ENCODE measurements around the gene TRAF4. TPM values are rescaled to one million over a fixed set of nuclear protein-coding genes. Genes with fewer than 3 reads are reported as not detected.

The TRAF4 gene
- total and polyA plus RNA-seq, 4 donors: 35.7 to 92.4 (median 54.1) TPM

DNA sequence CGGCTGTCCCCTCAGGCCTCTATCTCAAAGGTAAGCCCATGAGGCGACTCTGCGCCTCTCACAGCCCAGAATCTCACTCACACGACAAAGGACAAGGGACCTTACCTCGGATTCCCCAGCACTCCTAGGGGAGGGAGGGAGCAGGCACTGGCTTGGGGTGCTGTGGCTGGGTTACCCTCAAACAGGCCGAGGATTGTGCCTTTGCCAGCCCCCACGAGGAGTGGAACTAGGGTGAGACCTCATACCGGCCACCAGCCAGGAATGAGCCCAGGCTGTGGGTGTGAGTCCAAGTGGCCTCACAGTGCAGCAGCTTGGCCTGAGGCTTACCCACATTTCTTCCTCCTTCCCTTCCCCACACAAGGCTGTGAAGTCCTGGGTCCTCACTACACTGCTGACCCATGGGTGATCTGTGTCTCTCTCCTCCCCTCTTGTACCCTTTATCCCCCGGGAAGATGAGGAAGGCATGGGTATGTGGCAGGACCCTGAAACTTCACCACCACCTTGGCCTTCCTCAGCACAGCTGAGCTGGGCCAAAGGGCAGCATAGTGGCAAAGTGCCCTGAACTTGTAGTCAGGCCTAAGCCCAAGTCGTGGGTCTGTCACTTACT is 38.0 kb upstream of the TRAF4 start:
- Histone ChIP-seq H3K36me3 (ENCODE audit: control insufficient read depth in 4 of 4, insufficient read depth in 4 of 4, low read length in 4 of 4) (peaks cover 9 to 40% (median 17%) of the 10 kb centered on the region in 4 donors), H3K27me3 (ENCODE audit: control insufficient read depth in 3 of 3, insufficient read depth in 3 of 3, low read length in 2 of 3) (no peaks in the 10 kb centered on the region), H3K9ac (ENCODE audit: insufficient read depth in 1 of 2, low read length in 2 of 2) (no peak overlapping the region), H3K4me3 (no peak overlapping the region), H3K9me3 (ENCODE audit: control insufficient read depth in 4 of 4, insufficient read depth in 3 of 4, low read length in 3 of 4) (no peaks in the 10 kb centered on the region), H3K27ac (ENCODE audit: low read depth in 1 of 2, low read length in 1 of 2) (no peak overlapping the region), H3K4me1 (ENCODE audit: control insufficient read depth in 5 of 5, insufficient read depth in 5 of 5, low read length in 5 of 5) (peaks cover 0 to 5% (median 0%) of the 10 kb centered on the region in 5 donors)
- DNase-seq (no peak), ATAC-seq (ENCODE audit: insufficient read depth, low FRiP score) (no peak)
- 88 to 89% methylated on average over 10 of the region's 10 CpGs for WGBS, 2 donors
- TF ChIP-seq, protein P1, sequence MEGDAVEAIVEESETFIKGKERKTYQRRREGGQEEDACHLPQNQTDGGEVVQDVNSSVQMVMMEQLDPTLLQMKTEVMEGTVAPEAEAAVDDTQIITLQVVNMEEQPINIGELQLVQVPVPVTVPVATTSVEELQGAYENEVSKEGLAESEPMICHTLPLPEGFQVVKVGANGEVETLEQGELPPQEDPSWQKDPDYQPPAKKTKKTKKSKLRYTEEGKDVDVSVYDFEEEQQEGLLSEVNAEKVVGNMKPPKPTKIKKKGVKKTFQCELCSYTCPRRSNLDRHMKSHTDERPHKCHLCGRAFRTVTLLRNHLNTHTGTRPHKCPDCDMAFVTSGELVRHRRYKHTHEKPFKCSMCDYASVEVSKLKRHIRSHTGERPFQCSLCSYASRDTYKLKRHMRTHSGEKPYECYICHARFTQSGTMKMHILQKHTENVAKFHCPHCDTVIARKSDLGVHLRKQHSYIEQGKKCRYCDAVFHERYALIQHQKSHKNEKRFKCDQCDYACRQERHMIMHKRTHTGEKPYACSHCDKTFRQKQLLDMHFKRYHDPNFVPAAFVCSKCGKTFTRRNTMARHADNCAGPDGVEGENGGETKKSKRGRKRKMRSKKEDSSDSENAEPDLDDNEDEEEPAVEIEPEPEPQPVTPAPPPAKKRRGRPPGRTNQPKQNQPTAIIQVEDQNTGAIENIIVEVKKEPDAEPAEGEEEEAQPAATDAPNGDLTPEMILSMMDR (IDR thresholded peaks at IDR 0.05; ENCODE audit: control extremely low read depth, extremely low read depth): no peak

DNA sequence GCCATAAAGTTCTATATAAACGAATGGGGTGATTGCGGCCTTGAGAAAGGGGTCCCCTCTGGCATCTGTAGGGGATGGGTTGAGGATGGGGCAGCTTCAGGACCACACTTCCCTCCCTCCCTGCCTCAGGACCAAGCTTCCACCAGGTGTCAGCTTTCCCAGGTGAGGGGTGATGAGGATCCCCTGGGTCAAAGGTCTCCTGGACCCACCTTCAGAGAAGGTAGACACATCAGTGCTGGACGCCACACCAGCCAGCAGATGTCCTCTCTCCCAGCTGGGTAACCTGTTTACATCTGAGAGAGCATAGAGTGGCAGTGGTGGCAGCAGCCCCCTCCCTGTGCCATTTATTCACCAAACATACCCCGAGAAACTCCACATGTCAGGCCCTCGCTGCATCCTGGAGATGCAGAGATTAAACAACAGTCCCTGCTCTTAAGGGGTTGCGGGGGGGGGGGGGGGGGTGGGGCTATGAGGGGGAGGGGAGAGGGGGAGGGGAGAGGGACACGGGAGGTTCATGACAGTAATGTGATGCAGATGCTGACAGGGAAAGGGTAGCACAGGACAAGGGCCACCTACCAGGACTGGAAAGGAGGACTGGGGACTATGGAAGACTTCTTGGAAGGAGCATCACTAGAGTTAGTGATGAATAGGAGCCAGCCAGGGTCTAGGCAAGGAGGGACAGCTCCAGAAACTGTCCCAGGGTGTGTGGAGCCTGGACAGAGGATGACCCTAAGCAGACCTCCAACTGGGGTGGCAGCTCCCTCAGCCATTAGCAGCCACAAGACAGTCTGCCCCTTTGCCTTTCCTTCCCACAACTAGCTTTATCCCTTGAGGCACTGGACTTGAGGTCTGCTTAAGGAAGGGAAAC is 37.1 kb upstream of the TRAF4 start:
- DNase-seq: no peak
- no peaks in the 10 kb centered on the region for H3K9me3 ChIP-seq (ENCODE audit: control insufficient read depth in 4 of 4, insufficient read depth in 3 of 4, low read length in 3 of 4)
- H3K4me1 ChIP-seq (ENCODE audit: control insufficient read depth in 5 of 5, insufficient read depth in 5 of 5, low read length in 5 of 5): peaks cover 0 to 8% (median 0%) of the 10 kb centered on the region in 5 donors
- ATAC-seq (ENCODE audit: insufficient read depth, low FRiP score): no peak
- H3K9ac ChIP-seq (ENCODE audit: insufficient read depth in 1 of 2, low read length in 2 of 2): no peak overlapping the region
- WGBS, 2 donors: 69 to 79% methylated on average over 6 to 7 of the region's 7 CpGs
- peaks cover 6 to 31% (median 10%) of the 10 kb centered on the region in 4 donors for H3K36me3 ChIP-seq (ENCODE audit: control insufficient read depth in 4 of 4, insufficient read depth in 4 of 4, low read length in 4 of 4)
- no peaks in the 10 kb centered on the region for H3K27me3 ChIP-seq (ENCODE audit: control insufficient read depth in 3 of 3, insufficient read depth in 3 of 3, low read length in 2 of 3)
- TF ChIP-seq, protein P1 (IDR thresholded peaks at IDR 0.05; ENCODE audit: control extremely low read depth, extremely low read depth): no peak
- no peak overlapping the region for H3K27ac ChIP-seq (ENCODE audit: low read depth in 1 of 2, low read length in 1 of 2)
- H3K4me3 ChIP-seq: no peak overlapping the region

DNA sequence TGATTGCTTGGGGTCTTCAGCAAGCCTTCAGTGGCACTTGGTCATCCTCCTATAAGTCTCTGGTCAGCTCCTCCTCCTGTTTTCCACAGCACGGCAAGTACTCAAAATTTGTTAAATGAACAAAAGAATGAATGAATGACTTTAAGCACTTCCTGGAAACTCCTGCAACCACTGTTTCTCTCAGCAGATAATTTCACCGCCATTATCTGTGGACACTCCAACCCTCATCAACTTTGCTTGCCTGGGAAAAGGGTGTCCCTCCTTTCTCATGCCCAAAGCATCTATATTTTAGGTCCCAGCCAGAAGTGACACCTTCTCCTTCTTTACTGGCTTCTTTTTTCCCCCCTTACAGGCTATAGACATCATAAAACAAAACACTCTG is 36.5 kb upstream of the TRAF4 start:
- peaks cover 5 to 25% (median 9%) of the 10 kb centered on the region in 4 donors for H3K36me3 ChIP-seq (ENCODE audit: control insufficient read depth in 4 of 4, insufficient read depth in 4 of 4, low read length in 4 of 4)
- WGBS, 2 donors: 89 to 96% methylated on average over 2 of the region's 2 CpGs
- H3K4me3 ChIP-seq: no peak overlapping the region
- peaks cover 0 to 12% (median 0%) of the 10 kb centered on the region in 5 donors for H3K4me1 ChIP-seq (ENCODE audit: control insufficient read depth in 5 of 5, insufficient read depth in 5 of 5, low read length in 5 of 5)
- DNase-seq (no peak), ATAC-seq (ENCODE audit: insufficient read depth, low FRiP score) (no peak)
- TF ChIP-seq, protein P1 (IDR thresholded peaks at IDR 0.05; ENCODE audit: control extremely low read depth, extremely low read depth): no peak
- H3K27me3 ChIP-seq (ENCODE audit: control insufficient read depth in 3 of 3, insufficient read depth in 3 of 3, low read length in 2 of 3): no peaks in the 10 kb centered on the region
- H3K9me3 ChIP-seq (ENCODE audit: control insufficient read depth in 4 of 4, insufficient read depth in 3 of 4, low read length in 3 of 4): no peaks in the 10 kb centered on the region
- no peak overlapping the region for H3K27ac ChIP-seq (ENCODE audit: low read depth in 1 of 2, low read length in 1 of 2)
- H3K9ac ChIP-seq (ENCODE audit: insufficient read depth in 1 of 2, low read length in 2 of 2): no peak overlapping the region

Measured in lung (tissue), 12 donors.